CD4-positive, alpha-beta T cell (primary cell): ENCODE results near the gene ASH1L. TPM values are rescaled to one million over a fixed set of nuclear protein-coding genes. Genes with fewer than 3 reads are reported as not detected.

Source experiments
- ATAC-seq: fragments of 200-7000 bp; cut with Tn5 transposase; one replicate; pipeline ENCODE4 v1.10.0; 2022; ENCODE audit warnings: mild to moderate bottlenecking; ENCODE audit not compliant: poor library complexity
- CTCF ChIA-PET: fragments of 350-600 bp; sonication (Branson Sonifier 250); formaldehyde crosslinking; loops from one replicate; lab custom pipeline; 2021; ENCODE audit warnings: antibody characterized with exemption, inconsistent platforms; lab: Charles Lee
- POLR2A ChIA-PET: fragments of 350-600 bp; sonication (Branson Sonifier 250); formaldehyde crosslinking; loops from one replicate; lab custom pipeline; 2021; ENCODE audit warnings: antibody characterized with exemption, inconsistent platforms; lab: Charles Lee
- DNase-seq, 14 experiments: peaks; one replicate each; pipeline ENCODE4 v3.0.0-alpha.2; 2013 to 2020; ENCODE audit warnings: mixed read lengths in 2 of 14
- H3K27ac ChIP-seq, 2 donors: one replicate each; pipeline versions ENCODE4 v1.5.1 to v1.7.0; 2013; ENCODE audit warnings: low read length in 2 of 2, low read depth in 1 of 2, mild to moderate bottlenecking in 1 of 2
- H3K27me3 ChIP-seq, 2 experiments: 1 replicate in 1 of 2; 2 replicates in 1 of 2; pipeline versions ENCODE4 v1.6.1 to v1.7.0; 2013; ENCODE audit warnings: low read length in 2 of 2, control low read depth in 1 of 2, mild to moderate bottlenecking in 1 of 2, moderate library complexity in 1 of 2; ENCODE audit not compliant: insufficient read depth in 2 of 2, control insufficient read depth in 1 of 2
- H3K36me3 ChIP-seq: one replicate; pipeline ENCODE4 v1.6.1; 2013; ENCODE audit warnings: low read length, control low read depth; ENCODE audit not compliant: insufficient read depth
- H3K4me1 ChIP-seq: one replicate; pipeline ENCODE4 v1.6.1; 2013; ENCODE audit warnings: low read length, control low read depth; ENCODE audit not compliant: insufficient read depth
- H3K4me3 ChIP-seq: one replicate; pipeline ENCODE4 v1.5.1; 2013; ENCODE audit warnings: mild to moderate bottlenecking, low read length, moderate library complexity
- H3K9me3 ChIP-seq, 2 experiments: 1 replicate in 1 of 2; 2 replicates in 1 of 2; pipeline versions ENCODE4 v1.6.1 to v1.7.0; 2013; ENCODE audit warnings: low read length in 2 of 2, mild to moderate bottlenecking in 2 of 2, control low read depth in 1 of 2, moderate library complexity in 1 of 2; ENCODE audit not compliant: control insufficient read depth in 1 of 2, insufficient read depth in 1 of 2
- H3K27ac Mint-ChIP-seq: one replicate; pipeline ENCODE4 v1.8.0; 2020; ENCODE audit warnings: mixed read lengths
- H3K27me3 Mint-ChIP-seq: one replicate; pipeline ENCODE4 v1.8.0; 2021; ENCODE audit warnings: mixed read lengths
- H3K36me3 Mint-ChIP-seq: one replicate; pipeline ENCODE4 v1.8.0; 2021; ENCODE audit warnings: low read depth, mixed read lengths
- H3K4me1 Mint-ChIP-seq: one replicate; pipeline ENCODE4 v1.8.0; 2021; ENCODE audit warnings: low read depth, mixed read lengths
- H3K4me3 Mint-ChIP-seq: one replicate; pipeline ENCODE4 v1.8.0; 2020; ENCODE audit warnings: mild to moderate bottlenecking, mixed read lengths
- H3K9me3 Mint-ChIP-seq: one replicate; pipeline ENCODE4 v1.8.0; 2020; ENCODE audit warnings: mixed read lengths
- intact Hi-C, 2 experiments: fragments of 100-400 bp; cut with DNase I in 1 of 2; cut with micrococcal nuclease in 1 of 2; formaldehyde crosslinking; loops; one replicate each; pipeline versions ENCODE4 v1.15.1 to v1.9.0; 2023 to 2025; cut with DNase I, micrococcal nuclease
- total RNA-seq, 174 experiments: library from RNA in 2 of 174; stranded (reverse) in 2 of 174; gene quantifications; one replicate each; pipeline ENCODE4 v1.2.3 and lab custom pipeline; 2021 to 2026
- TF ChIP-seq, protein P1 (sequence below): fragments of 200-600 bp; IDR thresholded peaks from one replicate; pipeline ENCODE4 v1.8.0; 2022; ENCODE audit warnings: antibody characterized with exemption, mild to moderate bottlenecking

Gene ASH1L
- total RNA-seq, 2 experiments from 2014 or later, result 71.0 to 72.8 TPM

DNA sequence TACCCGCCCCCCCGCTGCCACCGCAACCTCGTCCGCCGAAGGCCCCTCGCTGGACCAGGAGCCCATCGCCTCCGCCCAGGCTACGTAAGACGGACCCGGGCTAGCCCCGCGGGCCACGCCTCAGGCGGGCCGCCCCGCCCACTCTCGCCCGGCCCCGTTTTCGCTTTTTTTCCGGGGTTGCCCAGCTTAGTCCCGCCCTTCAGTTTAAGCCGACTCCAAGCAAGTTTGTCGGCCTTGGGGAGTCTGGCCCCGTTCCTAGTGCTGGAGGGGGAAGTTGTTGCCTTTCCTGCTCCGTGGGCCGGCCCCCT is 238.9 kb downstream of the ASH1L start:
- H3K4me1 Mint-ChIP-seq, result peaks cover 48% of the 10 kb centered on the region

DNA sequence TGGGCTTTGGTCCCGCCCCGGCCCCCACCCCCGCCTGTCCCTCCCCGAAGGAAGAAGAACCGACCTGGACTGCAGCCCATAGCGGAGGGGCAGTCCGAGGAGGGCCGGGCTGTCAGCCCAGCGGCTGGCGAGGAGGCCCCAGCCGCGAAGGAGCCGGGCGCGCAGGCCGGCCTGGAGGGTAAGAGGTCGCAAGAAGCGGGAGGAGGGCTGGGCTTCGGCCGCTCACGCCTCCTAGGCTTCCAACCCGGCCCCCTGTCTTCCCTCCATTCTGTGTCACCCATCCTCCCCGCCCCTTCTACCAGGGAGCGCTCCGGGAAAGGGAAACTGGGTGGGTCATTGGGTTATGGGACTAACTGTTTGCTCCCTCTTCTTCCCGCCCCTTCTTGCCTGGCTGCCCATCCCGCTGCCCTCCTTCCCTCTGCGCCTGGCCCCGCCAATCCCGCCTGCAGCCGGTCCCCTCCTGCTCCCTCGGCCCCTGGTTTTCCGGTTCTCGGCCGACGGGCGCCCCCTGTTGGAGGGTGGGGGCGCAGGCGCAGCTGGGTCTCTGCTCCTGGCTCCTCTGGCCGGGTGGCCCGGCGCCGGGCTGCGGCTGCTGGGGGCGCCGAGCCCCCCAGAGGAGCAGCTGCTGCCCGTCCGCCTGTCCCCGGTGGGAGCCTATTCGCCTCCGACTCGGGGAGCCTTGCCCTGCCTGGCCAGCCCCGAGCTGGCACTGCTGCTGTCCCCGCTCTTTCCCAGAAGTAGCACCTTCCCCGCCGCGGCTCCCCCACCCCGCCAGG is 239.5 kb downstream of the ASH1L start:
- no peaks in the 10 kb centered on the region for H3K27me3 ChIP-seq
- H3K4me1 ChIP-seq, result peaks cover 49% of the 10 kb centered on the region
- Mint-ChIP-seq H3K36me3 (no peaks in the 10 kb centered on the region), H3K27me3 (no peaks in the 10 kb centered on the region), H3K9me3 (no peaks in the 10 kb centered on the region), H3K27ac (no peak overlapping the region), H3K4me3 (peak overlapping the region; percentile 92), H3K4me1 (peaks cover 48% of the 10 kb centered on the region)
- peak overlapping the region; percentile 93 to 97 for H3K27ac ChIP-seq
- POLR2A ChIA-PET, result interaction anchor here (0.9 to 7.1 kb wide), 16 partner anchors 11 to 240 kb away, joined by 3 to 51 read pairs (median 6); partner anchors contain the start of genes ASH1L, CLK2, ENTREP3 and FDPS
- CTCF ChIA-PET, result interaction anchor here (0.6 to 6.4 kb wide), 20 partner anchors 11 to 731 kb away, joined by 3 to 114 read pairs (median 3); partner anchors contain the start of genes CLK2, ENTREP3, FDPS and HCN3
- ATAC-seq (peak; percentile 51), DNase-seq (peak; percentile 67 to 92 (median 84))
- H3K36me3 ChIP-seq, result peaks cover 5% of the 10 kb centered on the region
- TF ChIP-seq, protein P1, sequence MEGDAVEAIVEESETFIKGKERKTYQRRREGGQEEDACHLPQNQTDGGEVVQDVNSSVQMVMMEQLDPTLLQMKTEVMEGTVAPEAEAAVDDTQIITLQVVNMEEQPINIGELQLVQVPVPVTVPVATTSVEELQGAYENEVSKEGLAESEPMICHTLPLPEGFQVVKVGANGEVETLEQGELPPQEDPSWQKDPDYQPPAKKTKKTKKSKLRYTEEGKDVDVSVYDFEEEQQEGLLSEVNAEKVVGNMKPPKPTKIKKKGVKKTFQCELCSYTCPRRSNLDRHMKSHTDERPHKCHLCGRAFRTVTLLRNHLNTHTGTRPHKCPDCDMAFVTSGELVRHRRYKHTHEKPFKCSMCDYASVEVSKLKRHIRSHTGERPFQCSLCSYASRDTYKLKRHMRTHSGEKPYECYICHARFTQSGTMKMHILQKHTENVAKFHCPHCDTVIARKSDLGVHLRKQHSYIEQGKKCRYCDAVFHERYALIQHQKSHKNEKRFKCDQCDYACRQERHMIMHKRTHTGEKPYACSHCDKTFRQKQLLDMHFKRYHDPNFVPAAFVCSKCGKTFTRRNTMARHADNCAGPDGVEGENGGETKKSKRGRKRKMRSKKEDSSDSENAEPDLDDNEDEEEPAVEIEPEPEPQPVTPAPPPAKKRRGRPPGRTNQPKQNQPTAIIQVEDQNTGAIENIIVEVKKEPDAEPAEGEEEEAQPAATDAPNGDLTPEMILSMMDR, result peak; percentile 96
- intact Hi-C loops, result loop anchor here (1.0 to 5.0 kb wide), 7 partner anchors 15 to 269 kb away; partner anchors contain the start of genes ASH1L (in 1 of the 2) and FDPS (in 1 of the 2)
- H3K9me3 ChIP-seq, result no peaks in the 10 kb centered on the region
- H3K4me3 ChIP-seq, result peak overlapping the region; percentile 100

More for the DNA sequence above, 238.9 kb downstream of the ASH1L start:
- Histone ChIP-seq H3K27ac (peak overlapping the region; percentile 93 to 97), H3K4me1 (peaks cover 49% of the 10 kb centered on the region), H3K36me3 (peaks cover 4% of the 10 kb centered on the region), H3K4me3 (peak overlapping the region; percentile 100), H3K27me3 (no peaks in the 10 kb centered on the region), H3K9me3 (no peaks in the 10 kb centered on the region)
- peak overlapping the region; percentile 69 for H3K27ac Mint-ChIP-seq
- CTCF ChIA-PET, result interaction anchor here (0.6 to 6.4 kb wide), 19 partner anchors 11 to 730 kb away, joined by 3 to 114 read pairs (median 3); partner anchors contain the start of genes CLK2, FDPS, KRTCAP2 and MTX1
- H3K27me3 Mint-ChIP-seq, result no peaks in the 10 kb centered on the region
- peak overlapping the region; percentile 92 for H3K4me3 Mint-ChIP-seq
- intact Hi-C loops, result loop anchor here (1.0 to 5.0 kb wide), 7 partner anchors 15 to 269 kb away; partner anchors contain the start of genes ASH1L (in 1 of the 2) and FDPS (in 1 of the 2)
- DNase-seq (peak; percentile 57 to 91 (median 75)), ATAC-seq (peak; percentile 51)
- no peaks in the 10 kb centered on the region for H3K9me3 Mint-ChIP-seq
- peaks cover 2% of the 10 kb centered on the region for H3K36me3 Mint-ChIP-seq
- TF ChIP-seq, protein P1, result no peak
- POLR2A ChIA-PET, result interaction anchor here (0.5 to 7.1 kb wide), 16 partner anchors 10 to 1356 kb away, joined by 3 to 51 read pairs (median 6); partner anchors contain the start of genes ASH1L, CLK2, CREB3L4 and ENTREP3

DNA sequence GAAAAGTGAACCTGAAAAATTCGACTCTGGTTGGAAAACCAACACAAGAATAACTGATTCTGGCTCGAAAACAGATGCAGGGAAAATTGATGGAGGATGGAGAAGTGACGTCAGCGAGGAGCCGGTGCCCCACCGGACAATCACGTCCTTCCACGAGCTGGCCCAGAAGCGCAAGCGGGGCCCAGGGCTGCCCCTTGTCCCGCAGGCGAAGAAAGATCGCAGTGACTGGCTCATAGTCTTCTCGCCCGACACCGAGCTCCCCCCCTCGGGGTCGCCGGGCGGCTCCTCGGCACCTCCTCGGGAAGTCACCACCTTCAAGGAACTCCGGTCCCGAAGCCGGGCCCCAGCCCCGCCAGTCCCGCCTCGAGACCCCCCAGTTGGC is 240.0 kb downstream of the ASH1L start:
- H3K4me3 Mint-ChIP-seq, result peak overlapping the region; percentile 86
- ChIA-PET CTCF (interaction anchor here (0.9 to 6.4 kb wide), 7 partner anchors 44 to 78 kb away, joined by 3 to 114 read pairs (median 6); partner anchors contain the start of genes CLK2, ENTREP3, HCN3 and SCAMP3), POLR2A (interaction anchor here (1.2 to 7.1 kb wide), 6 partner anchors 15 to 82 kb away, joined by 3 to 51 read pairs (median 14); partner anchors contain the start of genes CLK2, FDPS and SCAMP3)
- no peaks in the 10 kb centered on the region for H3K9me3 Mint-ChIP-seq
- Histone ChIP-seq H3K27ac (no peak overlapping the region), H3K4me1 (peaks cover 49% of the 10 kb centered on the region), H3K27me3 (no peaks in the 10 kb centered on the region), H3K9me3 (no peaks in the 10 kb centered on the region), H3K4me3 (peak overlapping the region; percentile 100), H3K36me3 (peaks cover 11% of the 10 kb centered on the region)
- H3K4me1 Mint-ChIP-seq, result peaks cover 48% of the 10 kb centered on the region
- TF ChIP-seq, protein P1, result no peak
- H3K27me3 Mint-ChIP-seq, result no peaks in the 10 kb centered on the region
- no peaks in the 10 kb centered on the region for H3K36me3 Mint-ChIP-seq
- ATAC-seq (no peak), DNase-seq (peak in 2 of 14 experiments; percentile 35 to 50)
- no peak overlapping the region for H3K27ac Mint-ChIP-seq
- intact Hi-C loops, result loop anchor here (1.0 to 5.0 kb wide), 4 partner anchors 44 to 270 kb away; partner anchors contain the start of gene ASH1L (in 1 of the 2)
